ENCODE data around the gene MPG. TPM values are rescaled to one million over a fixed set of nuclear protein-coding genes. Genes with fewer than 3 reads are reported as not detected.

MPG gene
- polyA plus RNA-seq, 1 of the 3 experiments (the other 2 are of a cell fraction), result 98.3 TPM

GRCh38 chr16:125011-125410, 47.0 kb downstream of the MPG start:
- CTCF ChIA-PET, result interaction anchor here (1.6 to 4.2 kb wide), 4 partner anchors 7 to 238 kb away, joined by 6 to 22 read pairs (median 20); partner anchors contain the start of gene HBQ1
- Histone ChIP-seq H3K4me1 (ENCODE audit: control insufficient read depth in 1 of 2, insufficient read depth in 2 of 2, low read depth in 1 of 2, low read length in 1 of 2) (no peaks in the 10 kb centered on the region), H3F3A (replicated peaks; ENCODE audit: insufficient read depth) (no peaks in the 10 kb centered on the region), H2AFZ (ENCODE audit: low read depth) (no peak overlapping the region), H4K20me1 (ENCODE audit: insufficient read depth) (no peaks in the 10 kb centered on the region), H3K79me2 (ENCODE audit: insufficient read depth) (peaks cover 11% of the 10 kb centered on the region; the same call in 1 of the 2 replicates), H3K4me3 (ENCODE audit: low read depth in 2 of 2, low read length in 1 of 2) (no peak overlapping the region), H3K27ac (ENCODE audit: low read depth in 2 of 2, low read length in 1 of 2) (no peak overlapping the region), H3K9me2 (no peaks in the 10 kb centered on the region), H3K9ac (no peak overlapping the region), H3K9me3 (no peaks in the 10 kb centered on the region), H3K4me2 (no peak overlapping the region), H3K27me3 (ENCODE audit: insufficient read depth) (no peaks in the 10 kb centered on the region), H3K36me3 (replicated peaks in 1 of 2; ENCODE audit: control insufficient read depth in 1 of 2, insufficient read depth in 2 of 2, low read length in 1 of 2) (no peaks in the 10 kb centered on the region)
- 89% methylated on average over 3 of the region's 3 CpGs for WGBS (ENCODE audit: low lambda C conversion rate)
- POLR2A ChIA-PET, result interaction anchor here (0.6 kb wide), 1 partner anchor 23 kb away, joined by 5 read pairs; no protein-coding TSS in a partner anchor
- DNase-seq, result no peak
- TF ChIP-seq YY1 (IDR thresholded peaks at IDR 0.05; ENCODE audit: low read depth) (no peak), RAD21 (IDR thresholded peaks at IDR 0.05; ENCODE audit: low read length) (no peak), NRF1 (IDR thresholded peaks at IDR 0.05; ENCODE audit: low read depth, low read length) (no peak), TEAD4 (IDR thresholded peaks at IDR 0.05; ENCODE audit: borderline replicate concordance, insufficient read depth) (no peak)

DNA sequence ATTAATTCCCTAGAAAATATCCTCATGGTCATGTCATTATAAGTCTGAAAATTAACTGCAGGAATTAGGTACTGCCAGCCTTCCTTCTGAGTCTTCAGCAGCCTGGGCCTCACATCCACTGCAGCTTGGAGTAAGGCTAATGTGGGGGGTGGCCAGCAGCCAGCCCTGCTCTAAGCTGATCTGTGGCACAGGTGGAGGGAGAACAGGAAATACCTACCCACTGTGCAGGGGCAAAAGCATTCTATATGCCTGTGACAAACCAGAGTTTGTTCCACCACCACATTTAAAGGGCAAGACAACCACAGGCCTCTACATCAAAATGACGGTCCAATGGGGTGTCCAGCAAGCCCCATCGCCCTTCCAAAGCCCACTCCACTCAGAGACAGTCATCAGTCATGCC, 51.0 kb downstream of the MPG start:
- CTCF ChIA-PET, result interaction anchor here (1.1 to 4.2 kb wide), 5 partner anchors 11 to 106 kb away, joined by 5 to 22 read pairs (median 6); partner anchors contain the start of genes FAM234A and HBQ1
- H3K9me2 ChIP-seq, result no peaks in the 10 kb centered on the region
- H3K9ac ChIP-seq, result no peak overlapping the region
- H3K27me3 ChIP-seq (ENCODE audit: insufficient read depth), result no peaks in the 10 kb centered on the region
- WGBS (ENCODE audit: low lambda C conversion rate), result 100% methylated on average over 1 of the region's 2 CpGs
- peaks cover 7% of the 10 kb centered on the region for H3F3A ChIP-seq (replicated peaks; ENCODE audit: insufficient read depth)
- H4K20me1 ChIP-seq (ENCODE audit: insufficient read depth), result no peaks in the 10 kb centered on the region
- no peak overlapping the region for H3K27ac ChIP-seq (ENCODE audit: low read depth in 2 of 2, low read length in 1 of 2)
- no peaks in the 10 kb centered on the region for H3K4me1 ChIP-seq (ENCODE audit: control insufficient read depth in 1 of 2, insufficient read depth in 2 of 2, low read depth in 1 of 2, low read length in 1 of 2)
- H3K4me3 ChIP-seq (ENCODE audit: low read depth in 2 of 2, low read length in 1 of 2), result no peak overlapping the region
- no peak overlapping the region for H3K4me2 ChIP-seq
- DNase-seq, result no peak
- H3K9me3 ChIP-seq, result no peaks in the 10 kb centered on the region
- TF ChIP-seq MXI1 (IDR thresholded peaks at IDR 0.05; ENCODE audit: low read depth, low read length), result no peak
- no peak for TF ChIP-seq FOXJ3 (CRISPR knock-in tag; IDR thresholded peaks at IDR 0.05)
- H3K79me2 ChIP-seq (ENCODE audit: insufficient read depth), result peaks cover 47% of the 10 kb centered on the region
- H2AFZ ChIP-seq (ENCODE audit: low read depth), result no peak overlapping the region
- H3K36me3 ChIP-seq (replicated peaks in 1 of 2; ENCODE audit: control insufficient read depth in 1 of 2, insufficient read depth in 2 of 2, low read length in 1 of 2), result no peaks in the 10 kb centered on the region
- POLR2A ChIA-PET, result no interaction called here

GRCh38 chr16:130533-131173, 52.6 kb downstream of the MPG start:
- H4K20me1 ChIP-seq (ENCODE audit: insufficient read depth), result no peaks in the 10 kb centered on the region
- POLR2A ChIA-PET, result no interaction called here
- TF ChIP-seq RXRA (IDR thresholded peaks at IDR 0.05; ENCODE audit: borderline replicate concordance, low read depth) (no peak), TCF12 (IDR thresholded peaks at IDR 0.05) (no peak), MXI1 (IDR thresholded peaks at IDR 0.05; ENCODE audit: low read depth, low read length) (no peak), TEAD4 (IDR thresholded peaks at IDR 0.05; ENCODE audit: borderline replicate concordance, insufficient read depth) (no peak), TAF1 (IDR thresholded peaks at IDR 0.05; ENCODE audit: borderline replicate concordance, low read depth, low read length) (no peak), RFX5 (IDR thresholded peaks at IDR 0.05; ENCODE audit: low read length) (no peak), ELF1 (IDR thresholded peaks at IDR 0.05) (no peak), CHD2 (IDR thresholded peaks at IDR 0.05; ENCODE audit: low read length, partially characterized antibody) (no peak), RCOR1 (IDR thresholded peaks at IDR 0.05; ENCODE audit: low read length) (no peak), EZH2phosphoT487 (IDR thresholded peaks at IDR 0.05; ENCODE audit: borderline replicate concordance, low read depth) (no peak), FOSL2 (IDR thresholded peaks at IDR 0.05; ENCODE audit: borderline replicate concordance, low read depth) (no peak), EP300 (IDR thresholded peaks at IDR 0.05; ENCODE audit: borderline replicate concordance in 1 of 2, low read depth in 1 of 2, low read length in 1 of 2) (no peak), NFIC (IDR thresholded peaks at IDR 0.05; ENCODE audit: borderline replicate concordance) (no peak)
- TF ChIP-seq, protein P1, sequence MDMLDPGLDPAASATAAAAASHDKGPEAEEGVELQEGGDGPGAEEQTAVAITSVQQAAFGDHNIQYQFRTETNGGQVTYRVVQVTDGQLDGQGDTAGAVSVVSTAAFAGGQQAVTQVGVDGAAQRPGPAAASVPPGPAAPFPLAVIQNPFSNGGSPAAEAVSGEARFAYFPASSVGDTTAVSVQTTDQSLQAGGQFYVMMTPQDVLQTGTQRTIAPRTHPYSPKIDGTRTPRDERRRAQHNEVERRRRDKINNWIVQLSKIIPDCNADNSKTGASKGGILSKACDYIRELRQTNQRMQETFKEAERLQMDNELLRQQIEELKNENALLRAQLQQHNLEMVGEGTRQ (IDR thresholded peaks at IDR 0.05; ENCODE audit: borderline replicate concordance, low read depth, low read length), result no peak
- TF ChIP-seq, protein P2, sequence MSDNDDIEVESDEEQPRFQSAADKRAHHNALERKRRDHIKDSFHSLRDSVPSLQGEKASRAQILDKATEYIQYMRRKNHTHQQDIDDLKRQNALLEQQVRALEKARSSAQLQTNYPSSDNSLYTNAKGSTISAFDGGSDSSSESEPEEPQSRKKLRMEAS (IDR thresholded peaks at IDR 0.05; ENCODE audit: low read depth), result no peak
- TF ChIP-seq, protein P3, sequence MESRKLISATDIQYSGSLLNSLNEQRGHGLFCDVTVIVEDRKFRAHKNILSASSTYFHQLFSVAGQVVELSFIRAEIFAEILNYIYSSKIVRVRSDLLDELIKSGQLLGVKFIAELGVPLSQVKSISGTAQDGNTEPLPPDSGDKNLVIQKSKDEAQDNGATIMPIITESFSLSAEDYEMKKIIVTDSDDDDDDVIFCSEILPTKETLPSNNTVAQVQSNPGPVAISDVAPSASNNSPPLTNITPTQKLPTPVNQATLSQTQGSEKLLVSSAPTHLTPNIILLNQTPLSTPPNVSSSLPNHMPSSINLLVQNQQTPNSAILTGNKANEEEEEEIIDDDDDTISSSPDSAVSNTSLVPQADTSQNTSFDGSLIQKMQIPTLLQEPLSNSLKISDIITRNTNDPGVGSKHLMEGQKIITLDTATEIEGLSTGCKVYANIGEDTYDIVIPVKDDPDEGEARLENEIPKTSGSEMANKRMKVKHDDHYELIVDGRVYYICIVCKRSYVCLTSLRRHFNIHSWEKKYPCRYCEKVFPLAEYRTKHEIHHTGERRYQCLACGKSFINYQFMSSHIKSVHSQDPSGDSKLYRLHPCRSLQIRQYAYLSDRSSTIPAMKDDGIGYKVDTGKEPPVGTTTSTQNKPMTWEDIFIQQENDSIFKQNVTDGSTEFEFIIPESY (IDR thresholded peaks at IDR 0.05; ENCODE audit: borderline replicate concordance, low read depth), result no peak

More at GRCh38 chr16:130533-131173, 52.6 kb downstream of the MPG start:
- Histone ChIP-seq H3K4me3 (ENCODE audit: low read depth in 2 of 2, low read length in 1 of 2) (no peak overlapping the region), H3K27me3 (ENCODE audit: insufficient read depth) (no peaks in the 10 kb centered on the region), H3K4me1 (ENCODE audit: control insufficient read depth in 1 of 2, insufficient read depth in 2 of 2, low read depth in 1 of 2, low read length in 1 of 2) (no peaks in the 10 kb centered on the region), H3K9ac (no peak overlapping the region), H3K79me2 (ENCODE audit: insufficient read depth) (peaks cover 52% of the 10 kb centered on the region), H3K4me2 (no peak overlapping the region), H3F3A (replicated peaks; ENCODE audit: insufficient read depth) (peaks cover 9% of the 10 kb centered on the region), H3K9me3 (no peaks in the 10 kb centered on the region), H3K36me3 (replicated peaks in 1 of 2; ENCODE audit: control insufficient read depth in 1 of 2, insufficient read depth in 2 of 2, low read length in 1 of 2) (no peaks in the 10 kb centered on the region), H3K27ac (ENCODE audit: low read depth in 2 of 2, low read length in 1 of 2) (no peak overlapping the region), H2AFZ (ENCODE audit: low read depth) (no peak overlapping the region), H3K9me2 (no peaks in the 10 kb centered on the region)
- 97% methylated on average over 15 of the region's 15 CpGs for WGBS (ENCODE audit: low lambda C conversion rate)
- CTCF ChIA-PET, result interaction anchor here (1.1 to 5.8 kb wide), 4 partner anchors 12 to 50 kb away, joined by 3 to 31 read pairs (median 8); partner anchors contain the start of gene HBQ1
- DNase-seq, result no peak
